ENCODE data around the gene TMEM134. TPM values are rescaled to one million over a fixed set of nuclear protein-coding genes. Genes with fewer than 3 reads are reported as not detected.
"Not testable (repeated sequence)": the region's sequence is repeated elsewhere in the genome, so short reads cannot be mapped to it uniquely, and the experiment has no call there.

Gene TMEM134
- total and polyA plus RNA-seq, 4 donors, result 10.2 to 86.9 (median 63.5) TPM

GRCh38 chr11:67428052-67429001 lies 40.7 kb downstream of the TMEM134 start, which contains the start of gene RPS6KB2 (continued):
- no peak for TF ChIP-seq ZBTB33 (IDR thresholded peaks at IDR 0.05)

DNA sequence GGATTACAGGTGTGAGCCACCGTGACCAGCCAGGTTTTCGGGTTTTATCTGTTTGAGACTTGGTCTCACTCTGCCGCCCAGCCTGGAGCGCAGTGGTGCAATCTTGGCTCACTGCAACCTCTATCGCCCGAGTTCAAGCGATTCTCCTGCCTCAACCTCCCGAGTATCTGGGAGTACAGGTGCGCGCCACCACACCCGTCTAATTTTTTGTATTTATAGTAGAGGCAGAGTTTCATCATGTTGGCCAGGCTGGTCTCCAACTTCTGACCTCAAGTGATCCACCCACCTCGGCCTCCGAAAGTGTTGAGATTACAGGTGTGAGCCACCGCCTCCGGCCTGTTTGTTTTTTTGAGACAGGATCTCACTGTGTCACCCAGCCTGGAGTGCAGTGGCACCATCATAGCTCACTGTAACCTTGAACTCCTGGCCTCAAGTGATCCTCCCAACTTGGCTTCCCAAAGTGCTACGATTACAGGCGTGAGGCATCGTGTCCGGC lies 41.6 kb downstream of the TMEM134 start:
- Histone ChIP-seq H3K4me1 (ENCODE audit: control insufficient read depth in 4 of 4, insufficient read depth in 4 of 4, low read length in 3 of 4) (peaks cover 3 to 19% (median 12%) of the 10 kb centered on the region in 4 donors), H3K4me3 (ENCODE audit: low read depth in 1 of 3, low read length in 3 of 3) (peak overlapping the region; percentile 68 to 100 (median 91)), H3K9ac (ENCODE audit: low read depth in 1 of 2, low read length in 2 of 2) (peak overlapping the region; percentile 66 to 100), H3K27ac (ENCODE audit: low read depth in 1 of 2, low read length in 2 of 2) (peak overlapping the region; percentile 80 to 94)
- 56% methylated on average over 19 of the region's 19 CpGs for WGBS
- not testable (repeated sequence) for H3K9me3 ChIP-seq (ENCODE audit: control insufficient read depth in 4 of 4, low read length in 3 of 4); H3K27me3 ChIP-seq (ENCODE audit: control insufficient read depth in 4 of 4, insufficient read depth in 4 of 4, low read length in 3 of 4); H3K36me3 ChIP-seq (ENCODE audit: control insufficient read depth in 4 of 4, insufficient read depth in 3 of 4, low read depth in 1 of 4, low read length in 3 of 4); DNase-seq (ENCODE audit: low spot score)
- TF ChIP-seq RXRA (IDR thresholded peaks at IDR 0.05) (peak; percentile 72 to 82), HNF4G (IDR thresholded peaks at IDR 0.05) (peak; percentile 4), SP1 (IDR thresholded peaks at IDR 0.05) (peak; percentile 62), HNF4A (conservative IDR thresholded peaks at IDR 0.05) (peak; percentile 38 to 51)

- DNase-seq (ENCODE audit: low spot score), result no peak
- H3K9me3 ChIP-seq (ENCODE audit: control insufficient read depth in 4 of 4, low read length in 3 of 4), result no peaks in the 10 kb centered on the region
Measured at GRCh38 chr11:67423891-67424613, 45.0 kb downstream of the TMEM134 start.

More at GRCh38 chr11:67423891-67424613, 45.0 kb downstream of the TMEM134 start:
- no peak overlapping the region for H3K9ac ChIP-seq (ENCODE audit: low read depth in 1 of 2, low read length in 2 of 2)
- WGBS, result 93% methylated on average over 34 of the region's 34 CpGs
- H3K27ac ChIP-seq (ENCODE audit: low read depth in 1 of 2, low read length in 2 of 2), result no peak overlapping the region
- no peaks in the 10 kb centered on the region for H3K27me3 ChIP-seq (ENCODE audit: control insufficient read depth in 4 of 4, insufficient read depth in 4 of 4, low read length in 3 of 4)
- no peak for TF ChIP-seq HNF4A (conservative IDR thresholded peaks at IDR 0.05)
- TF ChIP-seq GABPA (IDR thresholded peaks at IDR 0.05 in 1 of 2, conservative IDR thresholded peaks at IDR 0.05 in 1 of 2), result no peak
- TF ChIP-seq FOXA1 (IDR thresholded peaks at IDR 0.05), result no peak
- no peak for TF ChIP-seq EGR1 (IDR thresholded peaks at IDR 0.05; ENCODE audit: low read depth in 2 of 2)
- no peak for TF ChIP-seq RAD21 (IDR thresholded peaks at IDR 0.05)
- no peak for TF ChIP-seq FOXA2 (IDR thresholded peaks at IDR 0.05)
- no peak for TF ChIP-seq HNF4G (IDR thresholded peaks at IDR 0.05)
- no peak for TF ChIP-seq TAF1 (conservative IDR thresholded peaks at IDR 0.05)
- no peak for TF ChIP-seq ZBTB33 (IDR thresholded peaks at IDR 0.05)
- TF ChIP-seq RXRA (IDR thresholded peaks at IDR 0.05), result no peak
- TF ChIP-seq ATF3 (IDR thresholded peaks at IDR 0.05), result no peak
- no peak for TF ChIP-seq JUND (IDR thresholded peaks at IDR 0.05)
- no peak for TF ChIP-seq REST (IDR thresholded peaks at IDR 0.05)
- TF ChIP-seq NR2F2 (IDR thresholded peaks at IDR 0.05), result no peak
- TF ChIP-seq, protein P1, sequence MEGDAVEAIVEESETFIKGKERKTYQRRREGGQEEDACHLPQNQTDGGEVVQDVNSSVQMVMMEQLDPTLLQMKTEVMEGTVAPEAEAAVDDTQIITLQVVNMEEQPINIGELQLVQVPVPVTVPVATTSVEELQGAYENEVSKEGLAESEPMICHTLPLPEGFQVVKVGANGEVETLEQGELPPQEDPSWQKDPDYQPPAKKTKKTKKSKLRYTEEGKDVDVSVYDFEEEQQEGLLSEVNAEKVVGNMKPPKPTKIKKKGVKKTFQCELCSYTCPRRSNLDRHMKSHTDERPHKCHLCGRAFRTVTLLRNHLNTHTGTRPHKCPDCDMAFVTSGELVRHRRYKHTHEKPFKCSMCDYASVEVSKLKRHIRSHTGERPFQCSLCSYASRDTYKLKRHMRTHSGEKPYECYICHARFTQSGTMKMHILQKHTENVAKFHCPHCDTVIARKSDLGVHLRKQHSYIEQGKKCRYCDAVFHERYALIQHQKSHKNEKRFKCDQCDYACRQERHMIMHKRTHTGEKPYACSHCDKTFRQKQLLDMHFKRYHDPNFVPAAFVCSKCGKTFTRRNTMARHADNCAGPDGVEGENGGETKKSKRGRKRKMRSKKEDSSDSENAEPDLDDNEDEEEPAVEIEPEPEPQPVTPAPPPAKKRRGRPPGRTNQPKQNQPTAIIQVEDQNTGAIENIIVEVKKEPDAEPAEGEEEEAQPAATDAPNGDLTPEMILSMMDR (IDR thresholded peaks at IDR 0.05; ENCODE audit: low read depth, low read length, missing input control), result no peak
- peaks cover 11 to 33% (median 21%) of the 10 kb centered on the region in 4 donors for H3K4me1 ChIP-seq (ENCODE audit: control insufficient read depth in 4 of 4, insufficient read depth in 4 of 4, low read length in 3 of 4)
- H3K36me3 ChIP-seq (ENCODE audit: control insufficient read depth in 4 of 4, insufficient read depth in 3 of 4, low read depth in 1 of 4, low read length in 3 of 4), result no peaks in the 10 kb centered on the region
- H3K4me3 ChIP-seq (ENCODE audit: low read depth in 1 of 3, low read length in 3 of 3), result no peak overlapping the region
